HEK293 (cell line): ENCODE results near the gene IL10RA.

Experiments used
- CTCF ChIA-PET: fragments of 350-600 bp; formaldehyde crosslinking; extraction: SDS; loops from one replicate; lab custom pipeline; 2021; ENCODE audit warnings: antibody characterized with exemption; lab: Yijun Ruan, JAX
- POLR2A ChIA-PET: fragments of 300-600 bp; formaldehyde crosslinking; extraction: SDS; loops from one replicate; lab custom pipeline; 2020; ENCODE audit warnings: antibody characterized with exemption, inconsistent platforms; lab: Yijun Ruan, JAX
- H3K27ac ChIP-seq: fragments of 200-500 bp; sonication (Bioruptor generic); 2 replicates; pipeline ENCODE4 v1.5.1; 2014; ENCODE audit warnings: low read depth, low read length, control low read depth, inconsistent platforms; ENCODE audit errors: extremely low read depth
- H3K36me3 ChIP-seq, 2 experiments: fragments of 200-500 bp in 1 of 2; sonication (Bioruptor generic) in 1 of 2; 1 replicate in 1 of 2; 2 replicates in 1 of 2; pipeline ENCODE4 v1.5.1; 2014 to 2017; ENCODE audit warnings: inconsistent platforms in 2 of 2, low read length in 2 of 2; ENCODE audit not compliant: control insufficient read depth in 2 of 2, insufficient read depth in 1 of 2
- H3K4me1 ChIP-seq: fragments of 200-500 bp; sonication (Bioruptor generic); 2 replicates; pipeline ENCODE4 v1.5.1; 2014; ENCODE audit warnings: mild to moderate bottlenecking, low read length, inconsistent platforms; ENCODE audit not compliant: control insufficient read depth, insufficient read depth
- H3K4me3 ChIP-seq: 2 replicates; pipeline ENCODE4 v1.5.1; 2011; ENCODE audit warnings: low read depth, mild to moderate bottlenecking, control low read depth, low read length, moderate library complexity
- H3K9me3 ChIP-seq: fragments of 200-500 bp; sonication (Bioruptor generic); 2 replicates; pipeline ENCODE4 v1.5.1; 2014; ENCODE audit warnings: low read depth, low read length, inconsistent platforms; ENCODE audit not compliant: control insufficient read depth, insufficient read depth
- FEZF1 ChIP-seq: fragments of 450-650 bp; formaldehyde crosslinking; IDR thresholded peaks from 2 replicates; pipeline ENCODE4 v1.5.1; 2016; ENCODE audit warnings: missing biosample characterization, missing genetic modification characterization
- GLIS1 ChIP-seq: fragments of 450-650 bp; formaldehyde crosslinking; IDR thresholded peaks from 2 replicates; pipeline ENCODE4 v1.5.1; 2016; ENCODE audit warnings: missing biosample characterization, missing genetic modification characterization
- KLF16 ChIP-seq: fragments of 450-650 bp; formaldehyde crosslinking; IDR thresholded peaks from 2 replicates; pipeline ENCODE4 v1.5.1; 2017; ENCODE audit warnings: missing biosample characterization, missing genetic modification characterization
- OSR2 ChIP-seq: fragments of 450-650 bp; formaldehyde crosslinking; IDR thresholded peaks from 2 replicates; pipeline ENCODE4 v1.5.1; 2016; ENCODE audit warnings: missing biosample characterization, missing genetic modification characterization
- RBAK ChIP-seq: fragments of 450-650 bp; formaldehyde crosslinking; IDR thresholded peaks from 2 replicates; pipeline ENCODE4 v1.5.1; 2016; ENCODE audit warnings: missing biosample characterization, missing genetic modification characterization
- YY1 ChIP-seq: fragments of 450-650 bp; formaldehyde crosslinking; IDR thresholded peaks from 2 replicates; pipeline ENCODE4 v1.5.1; 2018; ENCODE audit warnings: missing biosample characterization, missing genetic modification characterization
- ZEB2 ChIP-seq: fragments of 450-650 bp; formaldehyde crosslinking; IDR thresholded peaks from 2 replicates; pipeline ENCODE4 v1.5.1; 2016; ENCODE audit warnings: missing biosample characterization, missing genetic modification characterization
- ZNF10 ChIP-seq: fragments of 450-650 bp; formaldehyde crosslinking; IDR thresholded peaks from 2 replicates; pipeline ENCODE4 v1.5.1; 2017; ENCODE audit warnings: missing biosample characterization, missing genetic modification characterization
- ZNF112 ChIP-seq: fragments of 450-650 bp; formaldehyde crosslinking; IDR thresholded peaks from 2 replicates; pipeline ENCODE4 v1.5.0; 2017; ENCODE audit warnings: missing biosample characterization, missing genetic modification characterization
- ZNF169 ChIP-seq: fragments of 450-650 bp; formaldehyde crosslinking; IDR thresholded peaks from 2 replicates; pipeline ENCODE4 v1.5.1; 2016; ENCODE audit warnings: missing biosample characterization, missing genetic modification characterization
- ZNF175 ChIP-seq: fragments of 450-650 bp; formaldehyde crosslinking; IDR thresholded peaks from 2 replicates; pipeline ENCODE4 v1.5.1; 2016; ENCODE audit warnings: missing biosample characterization, missing genetic modification characterization
- ZNF2 ChIP-seq: fragments of 450-650 bp; formaldehyde crosslinking; IDR thresholded peaks from 2 replicates; pipeline ENCODE4 v1.5.1; 2016; ENCODE audit warnings: missing biosample characterization, missing genetic modification characterization
- ZNF311 ChIP-seq: fragments of 450-650 bp; formaldehyde crosslinking; IDR thresholded peaks from 2 replicates; pipeline ENCODE4 v1.5.1; 2017; ENCODE audit warnings: missing biosample characterization, missing genetic modification characterization, borderline replicate concordance
- ZNF510 ChIP-seq: fragments of 450-650 bp; formaldehyde crosslinking; IDR thresholded peaks from 2 replicates; pipeline ENCODE4 v1.5.1; 2018; ENCODE audit warnings: mild to moderate bottlenecking, missing genetic modification characterization, missing biosample characterization; ENCODE audit not compliant: insufficient replicate concordance
- ZNF560 ChIP-seq: fragments of 450-650 bp; formaldehyde crosslinking; IDR thresholded peaks from 2 replicates; pipeline ENCODE4 v1.5.1; 2017; ENCODE audit warnings: missing biosample characterization, missing genetic modification characterization, borderline replicate concordance
- ZNF677 ChIP-seq: fragments of 450-650 bp; IDR thresholded peaks from 2 replicates; pipeline ENCODE4 v1.5.0; 2018; ENCODE audit warnings: missing biosample characterization, mild to moderate bottlenecking, missing genetic modification characterization, moderate library complexity
- ZNF791 ChIP-seq: fragments of 450-650 bp; formaldehyde crosslinking; IDR thresholded peaks from 2 replicates; pipeline ENCODE4 v1.5.1; 2016; ENCODE audit warnings: missing biosample characterization, missing genetic modification characterization
- ZNF837 ChIP-seq: fragments of 450-650 bp; formaldehyde crosslinking; IDR thresholded peaks from 2 replicates; pipeline ENCODE4 v1.5.1; 2016; ENCODE audit warnings: missing biosample characterization, missing genetic modification characterization
- ZSCAN23 ChIP-seq: fragments of 450-650 bp; formaldehyde crosslinking; IDR thresholded peaks from 2 replicates; pipeline ENCODE4 v1.5.1; 2016; ENCODE audit warnings: missing biosample characterization, missing genetic modification characterization
- TF ChIP-seq, protein P1 (sequence below): fragments of 450-650 bp; formaldehyde crosslinking; IDR thresholded peaks from 2 replicates; pipeline ENCODE4 v1.5.1; 2016; ENCODE audit warnings: missing biosample characterization, missing genetic modification characterization, low read depth
- TF ChIP-seq, protein P2 (sequence below): fragments of 450-650 bp; formaldehyde crosslinking; IDR thresholded peaks from 2 replicates; pipeline ENCODE4 v1.5.1; 2016; ENCODE audit warnings: missing biosample characterization, missing genetic modification characterization
- TF ChIP-seq, protein P3 (sequence below): fragments of 450-650 bp; formaldehyde crosslinking; IDR thresholded peaks from 2 replicates; pipeline ENCODE4 v1.5.1; 2017; ENCODE audit warnings: missing biosample characterization, missing genetic modification characterization

Gene IL10RA

DNA sequence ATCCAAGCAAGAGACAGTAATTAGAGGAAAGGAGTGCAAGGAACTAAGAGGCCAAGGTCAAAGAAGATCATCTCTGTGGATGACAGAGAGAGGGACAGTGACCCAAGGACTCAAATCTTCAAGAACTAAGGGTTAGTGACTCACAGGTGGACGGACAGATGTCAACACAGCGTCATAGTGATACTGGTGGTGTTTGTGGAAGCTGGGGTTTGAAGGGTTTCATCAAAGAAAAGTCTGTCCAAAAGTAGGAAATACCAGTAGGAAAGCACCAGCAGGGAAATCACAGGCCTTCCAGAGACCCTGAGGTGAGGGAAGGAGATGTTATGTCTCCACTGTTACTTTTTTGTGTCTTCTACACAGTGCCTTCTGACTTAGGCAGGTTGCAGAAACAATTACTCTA, 32.2 kb downstream of the IL10RA start (continued):
- TF ChIP-seq ZNF510 (tag by site-specific recombination): no peak
- no peak for TF ChIP-seq ZNF2 (tag by site-specific recombination)
- TF ChIP-seq GLIS1 (tag by site-specific recombination): no peak

DNA sequence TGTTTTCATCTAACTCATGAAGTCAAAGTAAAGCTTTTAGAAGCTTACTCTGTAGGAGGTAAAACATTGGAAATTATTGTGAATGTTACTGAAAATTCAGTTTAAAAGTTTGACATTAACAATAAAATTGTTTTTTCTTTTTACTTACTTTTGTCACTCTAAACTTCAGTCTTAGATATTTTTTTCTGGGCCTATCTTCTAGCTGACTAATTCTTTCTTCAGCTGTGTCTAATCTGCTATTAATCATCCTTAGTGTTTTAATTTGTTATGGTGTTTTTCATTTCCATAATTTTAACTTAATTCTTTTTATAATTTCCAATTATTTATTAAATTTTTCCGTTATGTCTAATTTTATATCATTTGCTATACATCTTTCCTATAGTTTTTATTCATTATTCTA, 35.0 kb downstream of the IL10RA start:
- no peak overlapping the region for H3K27ac ChIP-seq
- TF ChIP-seq, protein P1, sequence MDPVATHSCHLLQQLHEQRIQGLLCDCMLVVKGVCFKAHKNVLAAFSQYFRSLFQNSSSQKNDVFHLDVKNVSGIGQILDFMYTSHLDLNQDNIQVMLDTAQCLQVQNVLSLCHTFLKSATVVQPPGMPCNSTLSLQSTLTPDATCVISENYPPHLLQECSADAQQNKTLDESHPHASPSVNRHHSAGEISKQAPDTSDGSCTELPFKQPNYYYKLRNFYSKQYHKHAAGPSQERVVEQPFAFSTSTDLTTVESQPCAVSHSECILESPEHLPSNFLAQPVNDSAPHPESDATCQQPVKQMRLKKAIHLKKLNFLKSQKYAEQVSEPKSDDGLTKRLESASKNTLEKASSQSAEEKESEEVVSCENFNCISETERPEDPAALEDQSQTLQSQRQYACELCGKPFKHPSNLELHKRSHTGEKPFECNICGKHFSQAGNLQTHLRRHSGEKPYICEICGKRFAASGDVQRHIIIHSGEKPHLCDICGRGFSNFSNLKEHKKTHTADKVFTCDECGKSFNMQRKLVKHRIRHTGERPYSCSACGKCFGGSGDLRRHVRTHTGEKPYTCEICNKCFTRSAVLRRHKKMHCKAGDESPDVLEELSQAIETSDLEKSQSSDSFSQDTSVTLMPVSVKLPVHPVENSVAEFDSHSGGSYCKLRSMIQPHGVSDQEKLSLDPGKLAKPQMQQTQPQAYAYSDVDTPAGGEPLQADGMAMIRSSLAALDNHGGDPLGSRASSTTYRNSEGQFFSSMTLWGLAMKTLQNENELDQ: no peak
- TF ChIP-seq ZNF560 (tag by site-specific recombination) (no peak), RBAK (tag by site-specific recombination) (no peak), ZNF791 (tag by site-specific recombination) (no peak), OSR2 (no peak), ZNF837 (no peak), ZNF112 (tag by site-specific recombination) (no peak), ZNF175 (no peak), YY1 (tag by site-specific recombination) (no peak), ZNF169 (no peak), ZSCAN23 (tag by site-specific recombination) (no peak), KLF16 (tag by site-specific recombination) (no peak), ZEB2 (no peak), ZNF677 (tag by site-specific recombination) (no peak), FEZF1 (tag by site-specific recombination) (no peak), ZNF10 (no peak), ZNF311 (tag by site-specific recombination) (no peak)
- TF ChIP-seq, protein P2, sequence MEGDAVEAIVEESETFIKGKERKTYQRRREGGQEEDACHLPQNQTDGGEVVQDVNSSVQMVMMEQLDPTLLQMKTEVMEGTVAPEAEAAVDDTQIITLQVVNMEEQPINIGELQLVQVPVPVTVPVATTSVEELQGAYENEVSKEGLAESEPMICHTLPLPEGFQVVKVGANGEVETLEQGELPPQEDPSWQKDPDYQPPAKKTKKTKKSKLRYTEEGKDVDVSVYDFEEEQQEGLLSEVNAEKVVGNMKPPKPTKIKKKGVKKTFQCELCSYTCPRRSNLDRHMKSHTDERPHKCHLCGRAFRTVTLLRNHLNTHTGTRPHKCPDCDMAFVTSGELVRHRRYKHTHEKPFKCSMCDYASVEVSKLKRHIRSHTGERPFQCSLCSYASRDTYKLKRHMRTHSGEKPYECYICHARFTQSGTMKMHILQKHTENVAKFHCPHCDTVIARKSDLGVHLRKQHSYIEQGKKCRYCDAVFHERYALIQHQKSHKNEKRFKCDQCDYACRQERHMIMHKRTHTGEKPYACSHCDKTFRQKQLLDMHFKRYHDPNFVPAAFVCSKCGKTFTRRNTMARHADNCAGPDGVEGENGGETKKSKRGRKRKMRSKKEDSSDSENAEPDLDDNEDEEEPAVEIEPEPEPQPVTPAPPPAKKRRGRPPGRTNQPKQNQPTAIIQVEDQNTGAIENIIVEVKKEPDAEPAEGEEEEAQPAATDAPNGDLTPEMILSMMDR (tag by site-specific recombination): no peak
- TF ChIP-seq, protein P3, sequence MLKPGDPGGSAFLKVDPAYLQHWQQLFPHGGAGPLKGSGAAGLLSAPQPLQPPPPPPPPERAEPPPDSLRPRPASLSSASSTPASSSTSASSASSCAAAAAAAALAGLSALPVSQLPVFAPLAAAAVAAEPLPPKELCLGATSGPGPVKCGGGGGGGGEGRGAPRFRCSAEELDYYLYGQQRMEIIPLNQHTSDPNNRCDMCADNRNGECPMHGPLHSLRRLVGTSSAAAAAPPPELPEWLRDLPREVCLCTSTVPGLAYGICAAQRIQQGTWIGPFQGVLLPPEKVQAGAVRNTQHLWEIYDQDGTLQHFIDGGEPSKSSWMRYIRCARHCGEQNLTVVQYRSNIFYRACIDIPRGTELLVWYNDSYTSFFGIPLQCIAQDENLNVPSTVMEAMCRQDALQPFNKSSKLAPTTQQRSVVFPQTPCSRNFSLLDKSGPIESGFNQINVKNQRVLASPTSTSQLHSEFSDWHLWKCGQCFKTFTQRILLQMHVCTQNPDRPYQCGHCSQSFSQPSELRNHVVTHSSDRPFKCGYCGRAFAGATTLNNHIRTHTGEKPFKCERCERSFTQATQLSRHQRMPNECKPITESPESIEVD (tag by site-specific recombination): no peak
- TF ChIP-seq, all 188 proteins: peak for 0
- no peaks in the 10 kb centered on the region for H3K9me3 ChIP-seq
- no peaks in the 10 kb centered on the region for H3K4me1 ChIP-seq
- CTCF ChIA-PET: interaction anchor here (0.5 to 2.8 kb wide), 7 partner anchors 8 to 467 kb away, joined by 3 to 8 read pairs (median 3); partner anchors contain the start of gene IL10RA
- no peaks in the 10 kb centered on the region for H3K36me3 ChIP-seq
- POLR2A ChIA-PET: no interaction called here
- H3K4me3 ChIP-seq: no peak overlapping the region
